ENCODE results near the gene SWSAP1.

- TF ChIP-seq CTCF (conservative IDR thresholded peaks at IDR 0.05) (peak; percentile 61; the same call in 1 of the 2 replicates), EZH2 (IDR thresholded peaks at IDR 0.05; ENCODE audit: low read depth) (no peak)
Observed at GRCh38 chr19:11382898-11383705, 8.6 kb downstream of the SWSAP1 start.
